Left ventricle myocardium inferior (tissue), 1 donor: ENCODE results near the gene ICAM1. TPM values are rescaled to one million over a fixed set of nuclear protein-coding genes. Genes with fewer than 3 reads are reported as not detected.

Source experiments
- DNase-seq: peaks from one replicate; pipeline ENCODE4 v3.0.0-alpha.2; 2020
- H3K27ac ChIP-seq: fragments of 200-600 bp; replicated peaks from 2 replicates; pipeline ENCODE4 v1.8.0; 2021
- H3K27me3 ChIP-seq: fragments of 200-600 bp; 2 replicates; pipeline ENCODE4 v1.8.0; 2021; ENCODE audit warnings: low read depth
- H3K36me3 ChIP-seq: fragments of 200-600 bp; 2 replicates; pipeline ENCODE4 v1.8.0; 2021
- H3K4me1 ChIP-seq: fragments of 200-600 bp; 2 replicates; pipeline ENCODE4 v1.8.0; 2021
- H3K4me3 ChIP-seq: fragments of 200-600 bp; 2 replicates; pipeline ENCODE4 v1.8.0; 2021; ENCODE audit warnings: mild to moderate bottlenecking, moderate library complexity
- H3K9me3 ChIP-seq: fragments of 200-600 bp; replicated peaks from 2 replicates; pipeline ENCODE4 v1.8.0; 2021
- intact Hi-C: fragments of 100-400 bp; cut with micrococcal nuclease; formaldehyde crosslinking; loops from one replicate; pipeline ENCODE4 v1.11.0; 2022
- total RNA-seq: library from RNA; stranded (reverse); fragmentation: NEBNext Ultra II Directional; extraction: Animal tissue kit (Norgen Biotek cat#: 25700); gene quantifications from one replicate; pipeline ENCODE4 v1.2.1, GENCODE V29; 2021
- TF ChIP-seq, protein P1 (sequence below): fragments of 200-600 bp; IDR thresholded peaks from 2 replicates; pipeline ENCODE4 v1.8.0; 2021; ENCODE audit warnings: antibody characterized with exemption, mild to moderate bottlenecking, borderline replicate concordance
- donor health status: DM: no; HTN: yes; CAD: no; lungs with severe emphysema.

ICAM1 gene
- total RNA-seq, 1 donor from 2014 or later: 7.1 TPM

DNA sequence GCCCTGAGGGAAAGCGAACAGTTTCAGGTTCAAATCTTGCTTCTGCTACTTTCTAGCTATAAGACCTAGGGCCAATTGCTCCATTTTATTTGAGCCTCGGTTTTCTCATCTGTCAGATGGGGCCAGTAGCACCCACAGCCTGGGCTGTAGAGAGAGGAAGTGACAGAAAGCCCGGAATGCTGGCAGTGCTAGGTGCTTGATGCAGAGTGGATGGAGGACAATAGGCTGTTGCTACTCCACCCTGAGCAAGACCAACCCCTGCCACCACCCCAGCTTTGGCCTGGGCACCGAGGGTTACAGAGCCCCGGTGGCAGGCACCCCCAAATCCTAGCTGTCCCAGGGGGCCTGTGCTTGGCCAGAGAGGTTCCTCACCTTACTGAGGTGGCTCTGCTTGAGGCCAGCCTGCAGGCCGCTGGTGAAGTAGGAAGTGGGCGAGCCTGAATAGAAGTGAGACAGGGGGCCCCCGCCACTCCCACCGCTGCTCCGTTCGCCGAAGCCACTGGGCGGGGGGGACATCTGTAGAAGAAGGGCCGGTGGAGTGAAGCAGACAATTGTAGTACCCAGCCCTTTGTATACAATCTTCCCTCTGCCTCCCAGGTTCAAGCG, 47.0 kb downstream of the ICAM1 start:
- Histone ChIP-seq H3K4me3 (no peak overlapping the region), H3K4me1 (peaks cover 19% of the 10 kb centered on the region), H3K9me3 (no peaks in the 10 kb centered on the region), H3K36me3 (peaks cover 65% of the 10 kb centered on the region), H3K27me3 (no peaks in the 10 kb centered on the region), H3K27ac (no peak overlapping the region)
- TF ChIP-seq, protein P1, sequence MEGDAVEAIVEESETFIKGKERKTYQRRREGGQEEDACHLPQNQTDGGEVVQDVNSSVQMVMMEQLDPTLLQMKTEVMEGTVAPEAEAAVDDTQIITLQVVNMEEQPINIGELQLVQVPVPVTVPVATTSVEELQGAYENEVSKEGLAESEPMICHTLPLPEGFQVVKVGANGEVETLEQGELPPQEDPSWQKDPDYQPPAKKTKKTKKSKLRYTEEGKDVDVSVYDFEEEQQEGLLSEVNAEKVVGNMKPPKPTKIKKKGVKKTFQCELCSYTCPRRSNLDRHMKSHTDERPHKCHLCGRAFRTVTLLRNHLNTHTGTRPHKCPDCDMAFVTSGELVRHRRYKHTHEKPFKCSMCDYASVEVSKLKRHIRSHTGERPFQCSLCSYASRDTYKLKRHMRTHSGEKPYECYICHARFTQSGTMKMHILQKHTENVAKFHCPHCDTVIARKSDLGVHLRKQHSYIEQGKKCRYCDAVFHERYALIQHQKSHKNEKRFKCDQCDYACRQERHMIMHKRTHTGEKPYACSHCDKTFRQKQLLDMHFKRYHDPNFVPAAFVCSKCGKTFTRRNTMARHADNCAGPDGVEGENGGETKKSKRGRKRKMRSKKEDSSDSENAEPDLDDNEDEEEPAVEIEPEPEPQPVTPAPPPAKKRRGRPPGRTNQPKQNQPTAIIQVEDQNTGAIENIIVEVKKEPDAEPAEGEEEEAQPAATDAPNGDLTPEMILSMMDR: no peak
- DNase-seq: no peak
- intact Hi-C loops: no loop called here

DNA sequence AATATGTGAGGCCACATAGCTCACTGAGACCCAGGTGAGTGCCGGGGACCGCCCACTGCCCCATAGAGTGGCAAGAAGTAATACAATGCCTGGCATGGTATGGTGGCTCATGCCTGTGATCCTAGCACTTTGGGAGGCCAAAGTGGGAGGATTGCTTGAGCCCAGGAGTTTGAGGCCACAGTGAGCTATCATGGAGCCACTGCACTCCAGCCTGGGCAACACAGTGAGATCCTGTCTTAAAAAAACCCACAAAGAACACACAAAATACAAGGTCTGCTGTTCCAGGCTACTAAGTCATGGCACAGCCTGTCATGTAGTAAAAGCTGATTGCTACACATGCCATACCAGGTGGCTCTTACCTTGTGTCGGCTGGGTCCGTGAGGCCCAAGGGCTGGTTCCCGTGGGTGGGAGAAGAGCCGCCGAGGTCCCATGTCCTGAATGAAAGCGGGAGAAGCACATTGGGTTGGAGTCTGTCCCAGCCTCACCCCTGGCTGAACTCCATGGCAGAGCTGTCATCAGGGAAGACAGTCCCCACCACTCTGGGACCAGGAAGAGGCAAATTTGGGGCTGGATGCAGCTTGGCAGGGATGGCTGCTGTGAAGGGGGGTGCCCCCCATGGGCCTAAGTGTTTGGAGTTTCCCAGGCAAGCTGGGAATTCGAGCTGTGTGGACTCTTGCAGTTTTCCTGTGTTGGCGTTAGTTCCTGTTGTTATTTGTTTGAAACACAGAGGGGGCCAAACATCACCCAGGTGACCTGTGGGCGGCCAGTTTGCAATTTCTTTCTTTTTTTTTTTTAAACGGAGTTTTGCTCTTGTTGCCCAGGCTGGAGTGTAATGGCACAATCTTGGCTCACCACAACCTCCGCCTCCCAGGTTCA, 48.1 kb downstream of the ICAM1 start:
- no peak for DNase-seq
- intact Hi-C loops: no loop called here
- no peak overlapping the region for H3K4me3 ChIP-seq
- H3K27me3 ChIP-seq: no peaks in the 10 kb centered on the region
- H3K36me3 ChIP-seq: peaks cover 76% of the 10 kb centered on the region
- H3K4me1 ChIP-seq: peaks cover 19% of the 10 kb centered on the region
- TF ChIP-seq, protein P1: no peak
- no peaks in the 10 kb centered on the region for H3K9me3 ChIP-seq
- H3K27ac ChIP-seq: no peak overlapping the region

DNA sequence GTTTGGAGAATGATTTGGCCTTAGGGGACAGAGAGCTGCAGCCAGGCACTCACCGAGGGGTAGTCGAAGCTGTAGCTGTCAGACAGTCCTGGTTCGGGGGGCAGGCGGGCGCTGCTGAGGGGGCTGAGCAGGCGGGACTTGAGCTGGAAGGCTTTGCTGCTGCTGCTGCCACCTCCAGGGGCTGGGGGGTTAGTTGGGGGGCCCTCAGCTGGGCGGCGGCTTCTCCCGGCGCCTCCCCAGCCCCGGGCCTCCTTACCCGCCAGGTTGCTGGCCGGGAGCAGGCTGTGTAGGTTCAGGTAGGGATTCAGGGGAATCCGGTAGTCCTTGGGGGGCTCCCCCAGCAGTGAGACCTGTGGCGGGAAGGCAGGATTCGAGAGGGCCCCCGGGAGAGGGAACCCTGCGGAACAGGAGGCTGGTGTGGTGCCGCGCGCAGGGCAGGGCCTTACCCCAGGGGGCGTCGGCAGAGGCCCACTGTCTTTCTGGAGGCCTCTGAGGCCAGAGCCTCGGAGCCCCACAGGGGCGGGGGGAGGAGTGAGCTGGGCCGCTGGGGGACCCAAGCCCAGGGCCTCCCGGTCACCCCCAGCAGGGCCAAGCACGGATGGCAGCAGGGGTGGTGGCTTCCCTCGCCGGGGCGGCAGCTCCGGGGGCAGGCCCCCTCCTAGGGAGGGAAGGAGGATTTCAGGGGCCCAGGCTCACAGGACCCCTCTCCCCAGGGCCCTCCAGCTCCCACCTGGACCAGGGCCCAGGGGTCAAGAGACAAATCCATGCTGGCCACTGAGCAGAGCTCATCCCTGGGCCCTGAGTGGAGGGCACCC, 49.9 kb downstream of the ICAM1 start:
- peaks cover 8% of the 10 kb centered on the region for H3K4me1 ChIP-seq
- no peaks in the 10 kb centered on the region for H3K27me3 ChIP-seq
- intact Hi-C loops: no loop called here
- no peak overlapping the region for H3K27ac ChIP-seq
- H3K9me3 ChIP-seq: no peaks in the 10 kb centered on the region
- peaks cover 93% of the 10 kb centered on the region for H3K36me3 ChIP-seq
- no peak for DNase-seq
- H3K4me3 ChIP-seq: no peak overlapping the region
- TF ChIP-seq, protein P1: no peak

- H3K27me3 ChIP-seq: no peaks in the 10 kb centered on the region
- intact Hi-C loops: no loop called here
- TF ChIP-seq, protein P1: no peak
- DNase-seq: no peak
- H3K4me1 ChIP-seq: peaks cover 2% of the 10 kb centered on the region
- H3K27ac ChIP-seq: no peak overlapping the region
- H3K9me3 ChIP-seq: no peaks in the 10 kb centered on the region
- H3K36me3 ChIP-seq: peaks cover 99% of the 10 kb centered on the region
- no peak overlapping the region for H3K4me3 ChIP-seq
These were observed 50.5 kb downstream of the ICAM1 start for GRCh38 chr19:10321417-10321797.

- H3K4me1 ChIP-seq: no peaks in the 10 kb centered on the region
- intact Hi-C loops: no loop called here
These were observed 51.2 kb downstream of the ICAM1 start for GRCh38 chr19:10321874-10322835.

More at GRCh38 chr19:10321874-10322835, 51.2 kb downstream of the ICAM1 start:
- Histone ChIP-seq H3K4me3 (no peak overlapping the region), H3K9me3 (no peaks in the 10 kb centered on the region), H3K36me3 (peaks cover 99% of the 10 kb centered on the region), H3K27me3 (no peaks in the 10 kb centered on the region), H3K27ac (no peak overlapping the region)
- TF ChIP-seq, protein P1: no peak
- no peak for DNase-seq
